GM12865 (cell line): ENCODE results near the gene SEMA5B.

Source experiments
- DNase-seq: peaks from one replicate; pipeline ENCODE4 v3.0.0; 2010; ENCODE audit warnings: low read depth
- H3K4me3 ChIP-seq: 2 replicates; pipeline ENCODE4 v1.5.1; 2011; ENCODE audit warnings: mild to moderate bottlenecking, low read depth, low read length, control low read depth
- TF ChIP-seq, protein P1 (sequence below): IDR thresholded peaks from 2 replicates; pipeline ENCODE4 v1.5.1; 2011; ENCODE audit warnings: low read length, control low read depth, low read depth, inconsistent platforms; ENCODE audit not compliant: insufficient read depth; ENCODE audit errors: missing control alignments

Gene SEMA5B

DNA sequence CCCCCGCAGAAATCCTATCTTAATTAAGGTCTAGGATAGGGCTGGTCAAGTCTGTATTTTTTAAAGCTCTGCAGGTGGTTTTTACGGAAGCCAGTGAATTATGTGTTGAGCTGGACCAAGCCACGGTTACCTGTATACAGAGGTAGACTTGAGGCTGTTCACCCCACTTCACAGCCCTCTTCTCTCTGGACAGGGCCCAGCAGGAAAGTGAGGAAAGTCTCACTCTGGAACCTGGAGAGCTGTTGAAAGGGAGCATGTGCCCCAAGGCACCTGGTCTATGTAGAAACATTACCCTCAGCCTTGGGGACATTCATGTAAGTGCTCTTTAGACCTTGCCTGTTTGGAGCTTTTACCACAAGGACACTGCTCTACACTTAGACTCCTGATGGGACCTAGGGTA, 6.9 kb downstream of the SEMA5B start:
- no peak overlapping the region for H3K4me3 ChIP-seq
- no peak for DNase-seq
- TF ChIP-seq, protein P1, sequence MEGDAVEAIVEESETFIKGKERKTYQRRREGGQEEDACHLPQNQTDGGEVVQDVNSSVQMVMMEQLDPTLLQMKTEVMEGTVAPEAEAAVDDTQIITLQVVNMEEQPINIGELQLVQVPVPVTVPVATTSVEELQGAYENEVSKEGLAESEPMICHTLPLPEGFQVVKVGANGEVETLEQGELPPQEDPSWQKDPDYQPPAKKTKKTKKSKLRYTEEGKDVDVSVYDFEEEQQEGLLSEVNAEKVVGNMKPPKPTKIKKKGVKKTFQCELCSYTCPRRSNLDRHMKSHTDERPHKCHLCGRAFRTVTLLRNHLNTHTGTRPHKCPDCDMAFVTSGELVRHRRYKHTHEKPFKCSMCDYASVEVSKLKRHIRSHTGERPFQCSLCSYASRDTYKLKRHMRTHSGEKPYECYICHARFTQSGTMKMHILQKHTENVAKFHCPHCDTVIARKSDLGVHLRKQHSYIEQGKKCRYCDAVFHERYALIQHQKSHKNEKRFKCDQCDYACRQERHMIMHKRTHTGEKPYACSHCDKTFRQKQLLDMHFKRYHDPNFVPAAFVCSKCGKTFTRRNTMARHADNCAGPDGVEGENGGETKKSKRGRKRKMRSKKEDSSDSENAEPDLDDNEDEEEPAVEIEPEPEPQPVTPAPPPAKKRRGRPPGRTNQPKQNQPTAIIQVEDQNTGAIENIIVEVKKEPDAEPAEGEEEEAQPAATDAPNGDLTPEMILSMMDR, result no peak

DNA sequence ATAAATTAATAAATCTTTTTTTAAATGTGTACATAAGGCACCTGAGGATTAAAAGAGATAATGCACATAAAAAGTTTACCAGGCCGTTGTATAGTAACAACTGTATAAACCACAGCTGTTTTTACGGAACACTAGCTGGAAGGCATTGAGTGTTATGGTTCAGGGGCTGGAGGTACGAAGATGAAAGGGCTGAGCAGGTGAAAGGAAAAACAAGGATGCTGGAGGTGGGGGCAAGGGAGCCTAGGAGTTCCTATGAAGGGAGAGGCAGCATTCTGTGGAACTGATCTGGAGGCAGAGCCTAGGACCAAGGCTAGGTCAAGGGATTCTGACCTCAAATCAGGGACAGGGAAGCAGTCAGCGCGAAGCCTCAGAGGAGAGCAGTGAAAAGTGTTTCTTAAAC, 8.0 kb downstream of the SEMA5B start:
- TF ChIP-seq, protein P1, result no peak
- DNase-seq, result no peak
- H3K4me3 ChIP-seq, result no peak overlapping the region

GRCh38 chr3:123019161-123019560, 8.4 kb downstream of the SEMA5B start:
- DNase-seq, result no peak
- no peak overlapping the region for H3K4me3 ChIP-seq
- TF ChIP-seq, protein P1, result no peak

GRCh38 chr3:123018683-123019082, 8.9 kb downstream of the SEMA5B start:
- TF ChIP-seq, protein P1, result no peak
- DNase-seq, result no peak
- H3K4me3 ChIP-seq, result no peak overlapping the region

DNA sequence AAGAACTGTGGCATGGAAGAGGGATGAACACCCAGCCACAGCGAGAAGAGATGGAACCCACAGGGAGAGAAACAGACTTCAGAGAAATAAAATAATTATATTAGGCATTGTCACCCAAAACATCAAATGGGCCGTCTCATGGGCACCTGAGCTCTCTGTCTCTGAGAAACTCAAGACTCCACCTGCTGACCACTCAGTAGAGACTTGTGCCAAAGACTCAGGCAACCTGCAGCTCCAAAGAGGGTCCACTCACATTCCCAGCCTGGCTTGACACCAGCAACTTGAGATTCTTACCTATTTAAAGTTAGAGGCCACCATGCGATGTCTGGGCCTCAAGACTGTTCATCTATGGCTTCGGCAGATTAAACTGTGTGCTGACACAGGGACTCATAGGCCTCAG, 12.0 kb downstream of the SEMA5B start:
- no peak for DNase-seq
- no peak overlapping the region for H3K4me3 ChIP-seq
- TF ChIP-seq, protein P1, result no peak

GRCh38 chr3:123013876-123014275, 13.7 kb downstream of the SEMA5B start:
- no peak for DNase-seq
- TF ChIP-seq, protein P1, result no peak
- H3K4me3 ChIP-seq, result no peak overlapping the region

DNA sequence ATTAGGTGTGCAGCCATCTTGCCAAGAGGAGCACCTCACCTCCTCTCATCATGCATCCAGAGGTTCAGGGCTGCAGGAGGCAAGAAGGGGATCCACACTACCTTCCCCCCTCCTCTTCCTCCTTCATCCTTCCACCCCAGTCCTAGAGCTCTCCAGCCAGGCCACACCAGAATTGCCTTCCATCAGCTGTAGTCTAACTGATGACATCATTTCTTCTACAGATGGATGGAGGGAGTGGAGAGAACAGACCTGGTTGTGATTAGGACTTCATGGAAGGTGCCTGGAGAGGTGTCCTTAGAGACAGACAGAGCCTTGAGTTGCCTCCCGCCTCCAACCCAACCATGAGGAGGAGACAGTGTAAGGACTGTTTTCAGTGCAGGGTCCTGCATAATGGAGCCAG, 14.9 kb downstream of the SEMA5B start:
- TF ChIP-seq, protein P1, result no peak
- no peak overlapping the region for H3K4me3 ChIP-seq
- no peak for DNase-seq
